K562 (cell line): ENCODE data around the gene HIVEP2. TPM values are rescaled to one million over a fixed set of nuclear protein-coding genes. Genes with fewer than 3 reads are reported as not detected.

Experiments used
- ATAC-seq: fragments of 200-7000 bp; cut with Tn5 transposase; 3 replicates; pipeline ENCODE4 v1.9.1; 2020; ENCODE audit warnings: moderate library complexity
- BruUV-seq: library from RNA; stranded (reverse); fragments of 400-500 nt; replicated peaks from 2 replicates; lab custom pipeline; 2021; lab: Mats Ljungman, UMichigan
- CTCF ChIA-PET: fragments of 300-600 bp; formaldehyde crosslinking; extraction: SDS; loops from one replicate; lab custom pipeline; 2021; ENCODE audit warnings: low intra/inter-chr PET ratio; lab: Yijun Ruan, JAX
- POLR2A ChIA-PET: fragments of 300-600, 350-650 bp; sonication (Branson Sonifier 250); formaldehyde crosslinking; extraction: SDS; loops from one replicate; lab custom pipeline; 2021; ENCODE audit warnings: antibody characterized with exemption, inconsistent platforms; lab: Yijun Ruan, JAX
- DNase-seq, 4 experiments: peaks; one replicate each; pipeline versions ENCODE4 v3.0.0 to v3.0.0-alpha.2; 2011 to 2018; ENCODE audit warnings: low spot score in 3 of 4, mixed read lengths in 3 of 4; ENCODE audit errors: extremely low read depth in 1 of 4
- FAIRE-seq: peaks from 2 replicates; lab custom pipeline; 2011; peaks lifted over from hg19 to GRCh38; lab: Jason Lieb, UNC
- H2AFZ ChIP-seq: 2 replicates; pipeline ENCODE4 v1.6.0; 2011; ENCODE audit warnings: low read depth, low read length, control low read depth, inconsistent platforms
- H3K27ac ChIP-seq: fragments of 200-600 bp; 3 replicates; pipeline ENCODE4 v1.8.0; 2011; ENCODE audit warnings: low read depth, mild to moderate bottlenecking, control low read depth, inconsistent platforms, low read length, moderate library complexity, mixed read lengths; ENCODE audit errors: extremely low read depth
- H3K27me3 ChIP-seq, 2 experiments: fragments of 300-600 bp in 1 of 2; 2 replicates in 1 of 2; 3 replicates in 1 of 2; pipeline versions ENCODE4 v1.6.0 to v1.8.0; 2011; ENCODE audit warnings: inconsistent platforms in 2 of 2, low read length in 2 of 2, mild to moderate bottlenecking in 1 of 2, mixed read lengths in 1 of 2, moderate library complexity in 1 of 2; ENCODE audit not compliant: control insufficient read depth in 2 of 2, insufficient read depth in 2 of 2
- H3K36me3 ChIP-seq: fragments of 300-600 bp; 3 replicates; pipeline ENCODE4 v1.8.0; 2011; ENCODE audit warnings: mild to moderate bottlenecking, low read length, inconsistent platforms; ENCODE audit not compliant: control insufficient read depth, insufficient read depth
- H3K4me1 ChIP-seq, 2 experiments: fragments of 200-600 bp in 1 of 2; replicated peaks in 1 of 2; 2 replicates in 1 of 2; 3 replicates in 1 of 2; pipeline versions ENCODE4 v1.5.1 to v1.8.0; 2011; ENCODE audit warnings: inconsistent platforms in 2 of 2, low read length in 2 of 2, mild to moderate bottlenecking in 1 of 2, mixed read lengths in 1 of 2, moderate library complexity in 1 of 2; ENCODE audit not compliant: control insufficient read depth in 2 of 2, insufficient read depth in 2 of 2
- H3K4me2 ChIP-seq: 2 replicates; pipeline ENCODE4 v1.6.1; 2011; ENCODE audit warnings: low read length, control low read depth, inconsistent platforms, mixed read lengths; ENCODE audit not compliant: insufficient read depth
- H3K4me3 ChIP-seq: fragments of 200-600 bp; sonication (generic), shearing (Covaris generic); 2 replicates; pipeline ENCODE4 v1.5.1; 2016; ENCODE audit warnings: control low read depth, inconsistent platforms
- H3K79me2 ChIP-seq: fragments of 200-600 bp; 3 replicates; pipeline ENCODE4 v1.8.0; 2011; ENCODE audit warnings: low read length, inconsistent platforms; ENCODE audit not compliant: control insufficient read depth, insufficient read depth
- H3K9ac ChIP-seq, 2 experiments: 2 replicates each; pipeline versions ENCODE4 v1.6.0 to v1.6.1; 2011; ENCODE audit warnings: low read depth in 2 of 2, low read length in 2 of 2, control low read depth in 1 of 2, inconsistent platforms in 1 of 2, mild to moderate bottlenecking in 1 of 2, mixed read lengths in 1 of 2; ENCODE audit not compliant: insufficient read depth in 1 of 2
- H3K9me1 ChIP-seq: one replicate; pipeline ENCODE4 v1.6.0; 2011; ENCODE audit warnings: inconsistent platforms, mild to moderate bottlenecking, low read length, moderate library complexity; ENCODE audit not compliant: control insufficient read depth, insufficient read depth
- H3K9me3 ChIP-seq: replicated peaks from 2 replicates; pipeline ENCODE4 v1.5.1; 2011; ENCODE audit warnings: low read depth, low read length, inconsistent platforms; ENCODE audit not compliant: control insufficient read depth, insufficient read depth
- H4K20me1 ChIP-seq: replicated peaks from 2 replicates; pipeline ENCODE4 v1.6.1; 2011; ENCODE audit warnings: low read length, inconsistent platforms, mixed read lengths; ENCODE audit not compliant: control insufficient read depth, insufficient read depth
- BMI1 ChIP-seq: fragments of 150-350 bp; IDR thresholded peaks from 2 replicates; pipeline ENCODE4 v1.6.1; 2014; ENCODE audit warnings: low read length
- ETS1 ChIP-seq: conservative IDR thresholded peaks from 2 replicates; pipeline ENCODE4 v1.6.1; 2011; ENCODE audit warnings: low read depth, mild to moderate bottlenecking, low read length; ENCODE audit not compliant: control insufficient read depth
- FOXA3 ChIP-seq, 2 experiments: fragments of 450-650 bp in 1 of 2; sonication (generic) in 1 of 2; formaldehyde crosslinking; IDR thresholded peaks in 1 of 2; conservative IDR thresholded peaks in 1 of 2; 2 replicates each; pipeline versions ENCODE4 v1.4.0 to v1.8.0; 2020 to 2022; ENCODE audit warnings: mild to moderate bottlenecking in 2 of 2, missing genetic modification reagents in 1 of 2
- MECOM ChIP-seq: fragments of 250-450 bp; sonication (Bioruptor Pico); IDR thresholded peaks from 2 replicates; pipeline ENCODE4 v1.8.0; 2022; ENCODE audit warnings: inconsistent platforms
- NBN ChIP-seq: fragments of 450-650 bp; IDR thresholded peaks from 2 replicates; pipeline ENCODE4 v1.6.1; 2016; ENCODE audit warnings: low read depth, mild to moderate bottlenecking
- ZNF644 ChIP-seq: fragments of 200-800 bp; sonication (Bioruptor generic); IDR thresholded peaks from 2 replicates; pipeline ENCODE4 v1.6.1; 2016; ENCODE audit warnings: low read depth, missing genetic modification characterization, missing compliant biosample characterization
- WGBS: fragments of 100-300 bp; shearing (Covaris generic); methylation state at CpG from one replicate; pipeline ENCODE4 v1.1.6; 2016; ENCODE audit warnings: low coverage, mixed read lengths; ENCODE audit not compliant: insufficient coverage; ENCODE audit errors: missing lambda C conversion rate; 5-methylcytosine and 5-hydroxymethylcytosine counted together
- in situ Hi-C: fragments of 300-500 bp; cut with MboI; formaldehyde crosslinking; loops from 4 replicates; pipeline ENCODE4 v1.15.0; 2018; ENCODE audit warnings: inconsistent platforms, mixed read lengths
- intact Hi-C: fragments of 100-400 bp; cut with micrococcal nuclease; formaldehyde crosslinking; loops from 2 replicates; pipeline ENCODE4 v1.14.2; 2022
- polyA plus RNA-seq, 8 experiments: library from polyadenylated mRNA; depleted of rRNA in 4 of 8; stranded (reverse) in 5 of 8; unstranded in 3 of 8; fragments of >200 nt; fragmentation: Nextera tagmentation in 2 of 8; fragmentation: Illumina TruSeq in 1 of 8; extraction: Ambion mirVana in 2 of 8; extraction: Trizol in 1 of 8; gene quantifications; 2 replicates each; pipeline versions ENCODE4 v1.2.1 to v1.2.3, GENCODE V29; 2011 to 2014; ENCODE audit warnings: inconsistent platforms in 1 of 8, missing spikeins in 1 of 8
- total RNA-seq, 7 experiments: library from RNA; depleted of rRNA in 6 of 7; stranded (reverse); fragments of >200 nt in 6 of 7; fragmentation: Illumina TruSeq in 2 of 7; extraction: Trizol in 2 of 7; gene quantifications; 2 replicates each; pipeline versions ENCODE4 v1.2.1 to v1.2.3, GENCODE V29; 2011 to 2021; ENCODE audit warnings: low replicate concordance in 1 of 7
- TF ChIP-seq, protein P1 (sequence below), 3 experiments: IDR thresholded peaks in 2 of 3; conservative IDR thresholded peaks in 1 of 3; 2 replicates each; pipeline ENCODE4 v1.5.1; 2011 to 2012; ENCODE audit warnings: low read length in 3 of 3, mild to moderate bottlenecking in 3 of 3, control low read depth in 2 of 3, improper control_type of control experiment in 1 of 3, inconsistent platforms in 1 of 3, low read depth in 1 of 3, mixed read lengths in 1 of 3, moderate library complexity in 1 of 3; ENCODE audit not compliant: insufficient read depth in 2 of 3

Gene HIVEP2
- total and polyA plus RNA-seq, 9 of the 15 experiments (the other 6 are each of a cell fraction or from before 2014, with no cell fraction given) = under 0.01 to 1.2 (median 0.31) TPM

DNA sequence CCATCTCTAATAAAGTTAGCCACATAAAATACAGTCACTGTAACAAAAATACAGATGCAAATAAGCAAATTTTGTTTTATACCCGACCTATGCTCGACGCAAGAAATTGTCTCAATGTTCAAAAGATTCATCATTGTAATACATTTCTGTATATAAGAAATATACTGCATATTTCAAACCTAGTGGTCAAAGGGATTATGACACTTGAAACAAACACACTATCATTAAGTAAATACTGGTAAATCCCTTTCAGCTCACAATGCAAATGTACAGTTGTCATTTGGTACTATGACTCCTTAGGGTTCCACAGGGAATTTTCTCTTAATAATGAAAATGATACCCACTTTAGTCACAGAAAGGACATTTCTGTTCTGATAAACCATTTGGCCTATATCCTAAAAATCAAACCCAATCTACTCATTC, 2.2 kb downstream of the HIVEP2 start:
- ATAC-seq = no peak
- POLR2A ChIA-PET = no interaction called here
- H3K9me1 ChIP-seq = no peaks in the 10 kb centered on the region
- H3K4me2 ChIP-seq = no peak overlapping the region
- intact Hi-C loops (loop anchor here (5.0 to 10.0 kb wide), 2 partner anchors 119 to 222 kb away; partner anchors contain the start of gene AIG1), in situ Hi-C loops (no loop called here)
- H3K36me3 ChIP-seq = no peaks in the 10 kb centered on the region
- H3K79me2 ChIP-seq = no peaks in the 10 kb centered on the region
- 2% methylated on average over 3 of the region's 3 CpGs for WGBS
- H3K27ac ChIP-seq = no peak overlapping the region
- DNase-seq = peak; percentile 20 to 36 (median 30)
- H3K27me3 ChIP-seq = peaks cover 17 to 36% of the 10 kb centered on the region in 2 experiments; a peak in 4 of 5 replicates
- no peak for FAIRE-seq
- H2AFZ ChIP-seq = no peak overlapping the region
- H3K4me1 ChIP-seq = peaks cover 7 to 36% of the 10 kb centered on the region in 2 experiments; a peak in 3 of 5 replicates
- BruUV-seq = no TSS peak
- H4K20me1 ChIP-seq = no peaks in the 10 kb centered on the region
- CTCF ChIA-PET = interaction anchor here (0.6 kb wide), 1 partner anchor 84 kb away, joined by 3 read pairs; no protein-coding TSS in a partner anchor
- no peak overlapping the region for H3K4me3 ChIP-seq
- H3K9ac ChIP-seq = no peak overlapping the region
- 0 out of 2 replicates have a peak, but pooled peaks have one; percentile 8 for TF ChIP-seq BMI1
- TF ChIP-seq NBN = no peak
- peak; percentile 10; the same call in 1 of the 2 replicates for TF ChIP-seq MECOM (CRISPR knock-in tag)
- TF ChIP-seq ZNF644 (tag) = no peak
- TF ChIP-seq ETS1 = no peak
- TF ChIP-seq, protein P1, sequence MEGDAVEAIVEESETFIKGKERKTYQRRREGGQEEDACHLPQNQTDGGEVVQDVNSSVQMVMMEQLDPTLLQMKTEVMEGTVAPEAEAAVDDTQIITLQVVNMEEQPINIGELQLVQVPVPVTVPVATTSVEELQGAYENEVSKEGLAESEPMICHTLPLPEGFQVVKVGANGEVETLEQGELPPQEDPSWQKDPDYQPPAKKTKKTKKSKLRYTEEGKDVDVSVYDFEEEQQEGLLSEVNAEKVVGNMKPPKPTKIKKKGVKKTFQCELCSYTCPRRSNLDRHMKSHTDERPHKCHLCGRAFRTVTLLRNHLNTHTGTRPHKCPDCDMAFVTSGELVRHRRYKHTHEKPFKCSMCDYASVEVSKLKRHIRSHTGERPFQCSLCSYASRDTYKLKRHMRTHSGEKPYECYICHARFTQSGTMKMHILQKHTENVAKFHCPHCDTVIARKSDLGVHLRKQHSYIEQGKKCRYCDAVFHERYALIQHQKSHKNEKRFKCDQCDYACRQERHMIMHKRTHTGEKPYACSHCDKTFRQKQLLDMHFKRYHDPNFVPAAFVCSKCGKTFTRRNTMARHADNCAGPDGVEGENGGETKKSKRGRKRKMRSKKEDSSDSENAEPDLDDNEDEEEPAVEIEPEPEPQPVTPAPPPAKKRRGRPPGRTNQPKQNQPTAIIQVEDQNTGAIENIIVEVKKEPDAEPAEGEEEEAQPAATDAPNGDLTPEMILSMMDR (IDR thresholded peaks at IDR 0.05 in 2 of 3, conservative IDR thresholded peaks at IDR 0.05 in 1 of 3; ENCODE audit: insufficient read depth in 2 of 3, low read depth in 1 of 3, low read length in 3 of 3) = peak in 1 of 3 experiments; percentile 40; a peak in 3 of 6 replicates
- TF ChIP-seq FOXA3 (CRISPR knock-in tag; conservative IDR thresholded peaks at IDR 0.05 in 1 of 2, IDR thresholded peaks at IDR 0.05 in 1 of 2) = peak; percentile 59 to 62; a peak in 3 of 4 replicates
- no peaks in the 10 kb centered on the region for H3K9me3 ChIP-seq
